Activated T-cell treated with anti-CD3 and anti-CD28 coated beads for 1 hour (primary cell): ENCODE measurements around the gene ZSWIM8.
A peak's percentile ranks its signal among the peaks of the same experiment; 100 is the strongest.

ENCODE experiments used
- DNase-seq: peaks from one replicate; pipeline ENCODE4 v3.0.0-alpha.2; 2020; ENCODE audit warnings: low read depth

ZSWIM8 gene

GRCh38 chr10:73843261-73843660 is 57.9 kb downstream of the ZSWIM8 start:
- DNase-seq = no peak

GRCh38 chr10:73847031-73847430 is 61.6 kb downstream of the ZSWIM8 start:
- no peak for DNase-seq

DNA sequence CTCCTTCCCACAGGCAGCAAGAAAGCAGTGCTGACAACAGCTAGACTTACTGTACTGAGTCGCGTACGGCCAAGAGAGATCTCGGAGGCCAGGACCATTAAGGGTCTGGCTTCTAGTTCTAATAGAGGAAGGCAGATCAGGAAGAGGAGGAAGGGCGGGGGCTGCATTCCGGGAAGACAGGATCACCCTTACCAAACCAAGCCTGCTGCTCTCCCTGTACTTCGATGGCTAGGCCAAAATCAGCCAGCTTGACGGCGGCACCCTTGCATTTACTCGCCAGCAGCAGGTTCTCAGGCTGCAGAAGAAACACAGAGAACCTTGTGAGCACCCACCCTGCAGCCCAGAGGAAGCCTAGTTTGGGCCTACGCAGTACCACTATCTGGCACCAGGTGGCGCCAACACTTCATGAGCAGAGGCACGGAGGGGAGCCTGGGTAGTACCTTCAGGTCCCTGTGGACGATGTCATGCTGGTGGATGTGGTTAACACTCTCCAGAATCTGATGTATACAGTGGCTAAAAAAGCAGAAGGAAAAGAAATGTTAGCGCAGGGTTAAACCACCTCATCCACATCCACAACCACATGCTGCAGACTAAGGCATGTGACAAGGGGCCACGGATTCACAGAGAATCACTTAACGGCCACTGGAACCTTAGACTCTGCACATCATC is 63.5 kb downstream of the ZSWIM8 start:
- peak; percentile 91 for DNase-seq

GRCh38 chr10:73850211-73850610 is 64.8 kb downstream of the ZSWIM8 start:
- no peak for DNase-seq

GRCh38 chr10:73850863-73851461 is 65.6 kb downstream of the ZSWIM8 start:
- no peak for DNase-seq
